Renal cortex interstitium (tissue), 11 donors: Measurements from ENCODE around the gene GPRASP1. TPM values are rescaled to one million over a fixed set of nuclear protein-coding genes. Genes with fewer than 3 reads are reported as not detected.
"Not testable (repeated sequence)": the region's sequence is repeated elsewhere in the genome, so short reads cannot be mapped to it uniquely, and the experiment has no call there.

Experiments
- DNase-seq, 11 donors: peaks; one replicate each; pipeline ENCODE4 v3.0.0-alpha.2; 2013; ENCODE audit warnings: low read depth in 9 of 11, low spot score in 4 of 11; ENCODE audit errors: extremely low read depth in 1 of 11
- polyA plus RNA-seq, 3 donors: library from polyadenylated mRNA; unstranded; fragments of 120-200 nt; gene quantifications; one replicate each; pipeline ENCODE4 v1.2.1, GENCODE V29; 2013; ENCODE audit not compliant: insufficient read length in 3 of 3

The GPRASP1 gene
- polyA plus RNA-seq, 3 donors: 13.1 to 19.0 (median 13.7) TPM

- no peak for DNase-seq
Observed at GRCh38 chrX:102672856-102673255, 21.6 kb downstream of the GPRASP1 start.

DNA sequence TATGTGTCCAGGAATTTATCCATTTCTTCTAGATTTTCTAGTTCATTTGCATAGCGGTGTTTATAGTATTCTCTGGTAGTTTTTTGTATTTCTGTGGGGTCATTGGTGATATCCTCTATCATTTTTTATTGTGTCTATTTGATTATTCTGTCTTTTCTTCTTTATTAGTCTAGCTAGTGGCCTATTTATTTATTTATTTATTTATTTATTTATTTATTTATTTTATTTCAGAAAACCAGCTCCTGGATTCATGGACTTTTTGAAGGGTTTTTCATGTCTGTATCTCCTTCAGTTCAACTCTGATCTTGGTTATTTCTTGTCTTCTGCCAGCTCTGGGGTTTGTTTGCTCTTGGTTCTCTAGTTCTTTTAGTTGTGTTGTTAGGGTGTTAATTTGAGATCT, 26.2 kb downstream of the GPRASP1 start:
- not testable (repeated sequence) for DNase-seq

DNA sequence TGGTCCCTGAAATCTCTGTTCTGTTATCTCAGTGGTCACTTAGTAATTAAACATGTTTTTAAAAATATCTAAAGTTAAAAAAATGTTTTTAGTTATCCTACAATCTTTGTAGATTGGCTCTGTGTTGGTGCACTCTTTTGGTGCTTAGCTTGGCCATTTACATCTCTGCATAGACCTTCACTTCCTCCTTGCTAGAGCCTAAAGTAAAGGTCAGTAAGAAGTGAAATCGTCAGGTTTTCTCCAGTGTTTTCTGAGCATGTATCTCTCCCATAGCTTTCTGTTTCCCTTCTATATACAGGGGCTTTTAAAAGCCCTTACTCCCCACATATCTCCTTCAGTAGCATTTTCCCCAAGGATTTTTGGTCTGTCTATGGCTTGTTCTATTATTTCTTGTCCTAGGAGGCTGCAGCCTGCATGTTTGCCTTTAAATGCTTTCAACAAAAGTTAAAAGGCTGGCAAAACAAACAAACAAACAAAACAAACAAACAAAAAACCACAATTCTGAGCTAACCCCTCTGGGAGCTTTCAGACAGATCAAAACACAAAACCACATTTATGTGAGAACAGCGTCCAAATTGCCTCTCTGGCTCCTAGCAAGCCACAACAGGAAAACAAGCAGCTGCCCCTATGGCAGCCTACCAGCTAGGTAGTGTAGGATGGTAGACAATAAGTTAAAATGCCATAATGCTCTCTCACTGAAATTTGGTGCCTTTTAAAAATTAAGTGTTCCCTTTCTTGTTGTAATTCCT, 33.7 kb downstream of the GPRASP1 start:
- no peak for DNase-seq

GRCh38 chrX:102694749-102695148, 43.5 kb downstream of the GPRASP1 start:
- DNase-seq: no peak

DNA sequence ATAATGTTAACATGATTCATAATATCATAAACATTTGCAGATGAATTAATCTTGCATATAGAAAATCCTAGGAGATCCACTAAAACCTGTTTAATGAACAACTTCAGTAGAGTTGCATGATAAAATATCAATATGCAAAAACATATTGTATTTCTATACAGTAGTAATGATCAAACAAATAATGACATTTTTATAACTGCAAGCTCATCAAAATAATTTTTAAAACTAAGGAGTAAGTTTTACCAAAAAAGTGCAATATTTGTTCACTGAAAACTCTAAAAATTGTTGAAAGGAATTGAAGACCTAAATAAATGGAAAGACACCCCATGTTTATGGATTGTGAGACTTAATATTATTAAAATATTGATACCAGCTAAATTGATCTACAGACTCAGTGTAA, 45.0 kb downstream of the GPRASP1 start:
- no peak for DNase-seq

- DNase-seq: no peak
Observed at GRCh38 chrX:102697494-102697893, 46.2 kb downstream of the GPRASP1 start.

Other genes starting within 250 kb of the GPRASP1 start
- gene NXF2B, start 211.5 kb upstream of the GPRASP1 start, polyA plus RNA-seq: 1 to 10 TPM in 2 of 3 donors, under 1 TPM in 1; 0.48 to 2.0 (median 1.0) TPM
- gene TCP11X2, start 179.7 kb upstream of the GPRASP1 start, polyA plus RNA-seq: 1 to 10 TPM in 2 of 3 donors, under 1 TPM in 1; 0.87 to 2.2 (median 1.5) TPM
- 10 to 100 TPM; 46.8 to 81.2 (median 78.0) TPM for gene TMSB15A, start 134.7 kb upstream of the GPRASP1 start, polyA plus RNA-seq
- gene ARMCX5, start 52.0 kb upstream of the GPRASP1 start, polyA plus RNA-seq: 10 to 100 TPM; 13.7 to 17.3 (median 16.5) TPM
- 10 to 100 TPM; 38.7 to 41.5 (median 40.6) TPM for gene GPRASP2, start 61.0 kb downstream of the GPRASP1 start, polyA plus RNA-seq
- gene GPRASP3, start 69.3 kb downstream of the GPRASP1 start, polyA plus RNA-seq: 10 to 100 TPM; 18.1 to 18.9 (median 18.5) TPM